HG02763 (cell line): ENCODE data around the gene S100A4.
"Not testable (repeated sequence)": the region's sequence is repeated elsewhere in the genome, so short reads cannot be mapped to it uniquely, and the experiment has no call there.

Experiments
- ATAC-seq: cut with Tn5 transposase; IDR thresholded peaks from one replicate; pipeline ENCODE4 v1.9.1; 2021; ENCODE audit warnings: mild to moderate bottlenecking, moderate library complexity; ENCODE audit not compliant: unreplicated experiment

S100A4 gene

GRCh38 chr1:153568367-153569099 is 22.9 kb upstream of the S100A4 start:
- no peak for ATAC-seq

DNA sequence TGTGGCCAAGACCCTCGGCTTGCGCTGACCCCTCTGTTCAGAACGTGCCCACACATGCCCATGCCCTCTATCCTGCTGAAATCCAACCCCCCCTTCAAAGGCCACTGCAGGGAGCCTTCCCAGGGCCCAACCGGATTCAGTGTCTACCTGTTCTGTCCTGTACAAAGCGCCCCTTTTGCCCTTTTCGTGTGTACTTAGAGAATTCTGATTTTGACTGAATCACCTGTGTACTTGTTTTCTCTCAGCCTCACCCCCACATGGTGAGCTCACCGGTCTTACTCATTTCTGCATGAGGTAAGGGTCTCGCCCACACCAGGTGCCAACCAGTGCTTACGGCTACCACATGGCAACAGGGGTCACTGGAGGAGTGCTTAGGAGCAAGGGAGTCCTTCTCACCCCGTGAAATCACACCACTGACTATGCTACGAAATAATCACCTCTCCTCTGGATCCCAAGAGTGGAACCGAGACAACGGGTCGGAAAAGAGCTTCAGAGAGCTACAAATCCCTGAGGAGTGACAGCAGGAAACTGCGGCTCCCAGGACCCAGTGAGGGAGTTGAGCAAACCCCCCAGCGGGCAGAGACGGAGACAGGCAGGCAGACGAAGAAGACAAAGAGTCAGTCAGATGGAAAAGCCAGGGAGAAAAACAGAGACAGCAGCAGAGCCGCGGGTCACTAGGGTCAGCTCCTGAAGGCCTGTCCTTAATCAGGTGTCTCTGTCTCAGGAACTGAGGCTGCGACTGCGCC is 22.2 kb upstream of the S100A4 start:
- ATAC-seq, result no peak

- no peak for ATAC-seq
Measured at GRCh38 chr1:153566414-153567371, 21.1 kb upstream of the S100A4 start.

DNA sequence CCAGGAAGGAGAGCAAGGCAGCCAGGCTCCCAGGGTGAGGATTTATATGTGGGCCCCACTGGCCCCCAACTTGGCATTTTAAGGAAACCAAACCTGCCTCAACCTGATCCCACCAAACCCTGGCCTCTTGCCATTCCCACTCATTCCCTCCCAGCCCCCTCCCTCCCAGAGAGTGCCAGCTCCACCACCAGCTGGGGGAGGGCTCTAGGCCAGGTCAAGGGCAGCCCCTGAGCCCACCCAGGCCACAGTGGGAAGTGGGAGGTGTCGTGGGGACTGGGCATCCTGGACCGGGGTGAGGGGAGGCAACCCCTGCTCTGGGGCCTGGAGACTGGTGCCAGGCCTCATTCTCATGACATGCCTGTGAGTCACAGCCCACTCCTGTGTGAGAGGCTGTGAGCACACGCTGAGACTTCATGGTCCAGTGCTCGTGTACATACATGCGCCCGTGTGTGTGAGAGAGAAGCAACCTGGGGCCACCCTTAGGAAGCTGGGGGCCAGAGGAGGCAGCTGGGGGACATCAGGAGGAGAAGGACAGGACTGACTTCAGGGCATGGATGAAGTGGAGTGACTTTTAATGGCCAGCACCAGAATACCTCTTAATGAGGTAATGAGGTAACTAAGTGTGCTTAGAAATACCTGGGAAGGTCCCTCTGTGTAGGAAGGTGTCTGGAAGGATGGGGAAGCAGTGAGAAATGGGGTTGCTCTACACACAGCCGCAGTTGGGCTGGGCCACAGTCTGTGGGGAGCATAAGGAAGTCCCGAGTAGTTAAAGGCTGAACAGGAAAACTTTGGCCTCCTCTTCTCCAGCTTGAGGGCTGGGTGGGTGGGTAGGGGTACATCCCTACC is 20.1 kb upstream of the S100A4 start, which contains the start of gene S100A2:
Gene S100A2 (minus strand): TSS at position 316 of the 846 bp plus-strand sequence. CDS start 1,967 bp downstream, outside the sequence.
- no peak for ATAC-seq

DNA sequence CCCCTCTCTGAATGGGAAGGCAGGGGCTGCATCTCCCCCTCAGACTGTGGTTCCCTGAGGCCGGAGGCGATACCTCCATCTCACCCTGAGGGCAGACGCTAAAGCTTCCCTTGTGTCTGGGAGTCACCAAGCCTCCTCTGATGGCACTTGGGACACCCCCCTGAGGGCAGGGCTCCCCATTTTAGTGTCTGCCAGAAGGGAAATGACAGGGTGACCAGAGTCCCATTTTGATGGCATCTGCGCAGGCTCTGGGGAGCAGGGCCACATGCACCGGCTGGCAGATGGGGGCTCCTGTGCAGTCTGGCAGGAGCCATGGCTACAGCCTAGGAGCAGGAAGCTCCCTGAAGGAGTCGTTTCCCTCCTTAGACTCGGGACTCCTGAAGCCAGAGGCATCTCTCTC is 18.4 kb upstream of the S100A4 start:
- ATAC-seq, result no peak

DNA sequence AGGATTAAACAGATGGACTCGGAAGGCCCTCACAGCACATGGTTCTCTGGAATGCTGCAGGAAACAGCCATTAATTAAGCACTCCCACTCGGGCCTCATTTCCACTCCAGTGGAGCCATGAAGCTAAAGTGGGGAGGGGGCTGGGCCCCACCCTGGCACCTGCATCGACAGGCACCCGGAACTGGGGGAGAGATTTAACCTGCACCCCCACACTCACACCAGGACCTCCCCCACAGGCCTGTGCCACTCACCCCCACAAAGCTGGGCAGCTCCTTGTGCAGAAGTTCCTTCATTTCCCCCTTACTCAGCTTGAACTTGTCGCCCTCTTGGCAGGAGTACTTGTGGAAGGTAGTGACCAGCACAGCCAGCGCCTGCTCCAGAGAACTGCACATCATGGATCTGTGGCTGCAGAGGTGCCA is 17.9 kb upstream of the S100A4 start:
- no peak for ATAC-seq

- ATAC-seq, result not testable (repeated sequence)
Measured at GRCh38 chr1:153562021-153562420, 16.4 kb upstream of the S100A4 start.

DNA sequence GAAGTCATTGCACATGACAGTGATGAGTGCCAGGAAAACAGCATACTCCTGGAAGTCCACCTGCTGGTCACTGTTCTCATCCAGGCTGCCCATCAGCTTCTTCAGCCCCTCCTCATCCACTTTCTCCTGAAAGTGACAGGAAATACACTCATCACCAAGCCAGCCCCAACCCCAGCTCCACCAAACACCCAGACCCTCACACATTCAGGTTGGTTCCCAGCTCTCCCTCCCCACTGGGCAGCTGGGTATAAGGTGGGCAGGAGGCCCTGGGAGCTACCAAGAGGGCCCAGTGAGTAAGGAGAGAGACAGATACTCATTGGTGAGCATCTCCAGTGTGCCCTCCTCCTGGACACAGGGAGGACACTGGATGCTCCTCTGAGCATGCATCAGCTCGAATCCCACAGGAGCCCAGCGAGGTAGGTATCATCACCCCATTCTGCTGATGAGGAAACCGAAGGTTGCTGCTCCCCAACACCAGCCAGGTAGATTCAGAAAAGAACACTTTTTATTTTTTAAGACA is 15.9 kb upstream of the S100A4 start:
- ATAC-seq, result no peak

- ATAC-seq, result no peak
Measured at GRCh38 chr1:153560771-153561465, 15.3 kb upstream of the S100A4 start.

DNA sequence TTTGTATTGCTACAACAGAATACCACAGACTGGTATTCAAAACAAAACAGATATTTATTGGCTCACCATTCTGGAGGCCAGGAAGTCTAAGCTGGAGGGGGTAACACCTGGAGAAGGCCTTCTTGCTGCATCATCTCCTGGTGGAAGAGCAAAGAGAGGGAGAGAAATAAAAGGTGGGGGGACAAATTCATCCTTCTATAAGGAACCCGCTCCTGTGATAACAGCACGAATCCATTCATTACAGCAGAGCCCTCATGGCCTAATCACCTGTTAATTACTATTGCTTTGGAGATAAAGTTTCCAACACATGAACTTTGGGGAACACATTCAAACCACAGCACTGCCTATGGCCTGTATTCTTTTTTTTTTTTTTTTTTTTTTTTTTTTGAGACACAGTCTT is 14.6 kb upstream of the S100A4 start:
- no peak for ATAC-seq

GRCh38 chr1:153557877-153558276 is 12.3 kb upstream of the S100A4 start:
- ATAC-seq, result no peak

- no peak for ATAC-seq
Measured at GRCh38 chr1:153556348-153556747, 10.7 kb upstream of the S100A4 start.

DNA sequence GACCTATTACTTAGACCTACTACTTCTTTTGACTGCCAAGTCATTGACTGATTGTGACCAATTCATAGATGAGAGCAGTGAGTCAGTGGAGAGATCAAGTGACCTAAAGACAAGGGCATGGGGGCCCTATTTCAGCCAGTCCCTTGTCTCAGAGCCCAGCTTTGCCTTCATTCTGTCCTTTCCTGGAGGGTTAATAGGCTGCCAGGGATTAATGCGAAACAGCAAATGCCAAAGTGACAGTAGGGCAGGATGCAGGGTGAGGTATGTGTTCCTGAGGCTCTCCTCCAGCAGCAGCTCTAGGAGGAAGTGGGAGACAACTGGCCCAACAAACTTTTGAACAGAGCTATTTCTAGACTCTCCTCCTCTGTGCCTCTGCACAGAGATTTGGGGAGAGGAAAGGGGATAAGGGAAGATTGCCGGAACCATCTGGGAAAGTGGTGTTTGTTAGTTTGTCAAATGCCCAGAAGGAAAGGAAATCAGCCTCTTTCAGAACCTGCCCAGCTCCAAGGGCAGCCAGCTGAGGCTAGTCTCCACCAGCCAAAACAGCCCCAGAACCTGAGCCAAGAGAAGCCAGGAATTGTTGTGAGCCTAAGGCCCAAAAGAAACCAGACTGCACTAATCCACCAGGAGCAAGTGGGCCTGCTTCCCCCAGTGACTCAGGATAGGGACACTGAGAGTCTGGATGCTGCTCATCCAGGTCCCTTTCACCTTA is 8.4 kb upstream of the S100A4 start:
- ATAC-seq, result no peak

DNA sequence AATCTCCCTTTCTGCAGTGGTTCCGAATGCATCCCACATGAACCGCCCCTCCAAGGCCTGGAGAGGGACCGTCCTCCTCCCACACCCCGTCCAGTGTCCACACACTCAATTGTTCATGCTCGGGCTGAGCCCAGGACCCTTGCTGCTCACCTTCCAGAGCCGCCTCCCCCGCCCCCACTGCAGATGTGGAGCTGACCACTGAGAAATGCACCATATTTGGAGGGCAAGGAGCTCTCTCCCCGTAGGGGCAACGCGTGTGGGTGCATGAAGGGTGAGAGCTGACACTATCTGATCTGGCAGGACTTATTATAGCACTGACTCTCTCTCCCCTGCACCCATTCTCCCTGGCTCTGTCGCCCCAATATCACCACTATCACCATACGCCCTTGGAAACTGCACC is 7.5 kb upstream of the S100A4 start:
- no peak for ATAC-seq

GRCh38 chr1:153552335-153552734 is 6.7 kb upstream of the S100A4 start:
- ATAC-seq, result no peak

DNA sequence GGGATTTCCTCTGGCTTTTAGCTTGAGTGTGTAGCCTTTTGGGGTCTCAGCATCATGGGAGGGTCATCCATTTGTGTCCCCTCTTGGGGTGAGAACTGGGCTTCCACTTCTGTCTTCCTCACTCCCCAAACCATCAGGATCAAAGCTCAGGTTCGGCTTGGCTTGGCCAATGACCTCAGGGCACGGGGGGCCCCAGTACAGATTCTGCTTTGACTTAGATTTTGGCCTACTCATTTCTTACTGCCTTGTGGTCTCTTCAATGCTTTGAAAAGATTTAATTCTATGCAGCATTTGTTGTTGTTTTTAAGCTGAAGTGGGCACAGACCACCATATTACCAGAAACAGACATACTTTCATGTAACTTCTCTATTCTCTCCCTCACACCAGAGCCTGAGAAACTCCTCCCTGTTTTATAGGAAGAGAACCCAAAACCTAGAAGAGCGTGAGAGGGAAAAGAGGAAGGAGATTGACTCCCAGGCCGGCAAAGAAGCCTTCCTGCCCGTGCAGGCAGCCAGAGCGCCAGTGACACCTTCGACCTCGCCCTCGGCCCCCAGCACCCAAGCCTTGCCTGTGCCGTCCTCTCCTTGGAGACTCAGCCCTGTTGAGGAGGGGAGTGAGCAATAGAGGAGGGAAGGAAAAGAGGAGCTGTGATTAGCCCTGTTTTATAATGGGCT is 5.4 kb upstream of the S100A4 start:
- no peak for ATAC-seq

- no peak for ATAC-seq
Measured at GRCh38 chr1:153550398-153550758, 4.8 kb upstream of the S100A4 start.

DNA sequence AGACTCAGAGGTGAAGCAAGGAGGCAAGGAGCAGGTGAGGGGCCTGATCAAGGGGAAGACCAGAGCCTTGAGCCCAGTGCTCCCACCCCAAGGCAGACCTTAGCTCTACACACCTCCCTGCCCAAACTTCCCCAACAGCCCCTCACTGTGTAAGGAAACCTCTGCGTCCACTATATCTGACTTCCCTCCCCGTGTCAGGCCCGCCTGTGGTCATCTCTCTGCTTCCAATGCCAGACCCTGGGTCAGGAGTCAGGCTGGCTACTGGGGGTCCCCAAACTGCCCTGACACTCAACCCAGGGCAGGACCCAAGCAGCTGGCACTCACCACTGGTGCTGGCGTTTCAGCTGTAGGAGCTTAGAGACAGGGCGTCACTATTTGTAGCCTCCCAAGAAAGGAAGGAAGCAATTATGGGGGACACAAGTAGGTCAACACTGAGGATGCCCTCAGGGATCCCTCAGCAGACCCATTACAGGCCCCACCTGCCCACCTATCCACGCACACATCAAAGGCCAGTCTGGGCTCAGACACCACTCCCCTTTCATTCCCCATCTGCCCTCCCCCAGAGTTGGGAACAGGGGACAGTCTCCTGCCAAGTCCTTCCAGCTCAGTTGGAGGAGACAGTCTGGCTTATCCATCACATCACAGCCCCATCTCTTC is 4.3 kb upstream of the S100A4 start:
- ATAC-seq, result no peak
